ENCODE measurements around the gene DACT2. TPM values are rescaled to one million over a fixed set of nuclear protein-coding genes. Genes with fewer than 3 reads are reported as not detected.
"Not testable (repeated sequence)": the region's sequence is repeated elsewhere in the genome, so short reads cannot be mapped to it uniquely, and the experiment has no call there.

The DACT2 gene
- total RNA-seq, 1 experiment from 2014 or later, result not detected

- Histone ChIP-seq H3K9me3 (replicated peaks) (peaks cover 15% of the 10 kb centered on the region), H3K4me3 (no peak overlapping the region), H3K27me3 (replicated peaks) (no peaks in the 10 kb centered on the region), H3K36me3 (no peaks in the 10 kb centered on the region), H3K27ac (no peak overlapping the region), H3K4me1 (replicated peaks) (no peaks in the 10 kb centered on the region)
- DNase-seq (ENCODE audit: low read depth in 1 of 2, low spot score in 2 of 2), result no peak
These were observed 40.2 kb upstream of the DACT2 start for GRCh38 chr6:168359794-168360193.

GRCh38 chr6:168358842-168359420, 39.4 kb upstream of the DACT2 start:
- Histone ChIP-seq H3K4me1 (replicated peaks) (no peaks in the 10 kb centered on the region), H3K27ac (no peak overlapping the region), H3K9me3 (replicated peaks) (peaks cover 15% of the 10 kb centered on the region), H3K36me3 (no peaks in the 10 kb centered on the region), H3K4me3 (no peak overlapping the region), H3K27me3 (replicated peaks) (no peaks in the 10 kb centered on the region)
- no peak for DNase-seq (ENCODE audit: low read depth in 1 of 2, low spot score in 2 of 2)

DNA sequence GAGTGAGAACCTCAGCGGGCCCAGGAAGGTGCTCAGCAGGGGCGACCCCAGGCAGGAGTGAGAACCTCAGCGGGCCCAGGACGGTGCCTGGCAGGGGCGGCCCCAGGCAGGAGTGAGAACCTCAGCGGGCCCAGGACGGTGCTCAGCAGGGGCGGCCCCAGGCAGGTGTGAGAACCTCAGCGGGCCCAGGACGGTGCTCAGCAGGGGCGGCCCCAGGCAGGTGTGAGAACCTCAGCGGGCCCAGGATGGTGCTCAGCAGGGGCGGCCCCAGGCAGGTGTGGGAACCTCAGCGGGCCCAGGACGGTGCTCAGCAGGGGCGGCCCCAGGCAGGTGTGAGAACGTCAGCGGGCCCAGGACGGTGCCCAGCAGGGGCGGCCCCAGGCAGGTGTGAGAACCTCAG, 37.3 kb upstream of the DACT2 start:
- not testable (repeated sequence) for H3K27me3 ChIP-seq (replicated peaks); H3K4me3 ChIP-seq; H3K4me1 ChIP-seq (replicated peaks); H3K27ac ChIP-seq; DNase-seq (ENCODE audit: low read depth in 1 of 2, low spot score in 2 of 2); H3K36me3 ChIP-seq
- H3K9me3 ChIP-seq (replicated peaks), result peaks cover 15% of the 10 kb centered on the region

DNA sequence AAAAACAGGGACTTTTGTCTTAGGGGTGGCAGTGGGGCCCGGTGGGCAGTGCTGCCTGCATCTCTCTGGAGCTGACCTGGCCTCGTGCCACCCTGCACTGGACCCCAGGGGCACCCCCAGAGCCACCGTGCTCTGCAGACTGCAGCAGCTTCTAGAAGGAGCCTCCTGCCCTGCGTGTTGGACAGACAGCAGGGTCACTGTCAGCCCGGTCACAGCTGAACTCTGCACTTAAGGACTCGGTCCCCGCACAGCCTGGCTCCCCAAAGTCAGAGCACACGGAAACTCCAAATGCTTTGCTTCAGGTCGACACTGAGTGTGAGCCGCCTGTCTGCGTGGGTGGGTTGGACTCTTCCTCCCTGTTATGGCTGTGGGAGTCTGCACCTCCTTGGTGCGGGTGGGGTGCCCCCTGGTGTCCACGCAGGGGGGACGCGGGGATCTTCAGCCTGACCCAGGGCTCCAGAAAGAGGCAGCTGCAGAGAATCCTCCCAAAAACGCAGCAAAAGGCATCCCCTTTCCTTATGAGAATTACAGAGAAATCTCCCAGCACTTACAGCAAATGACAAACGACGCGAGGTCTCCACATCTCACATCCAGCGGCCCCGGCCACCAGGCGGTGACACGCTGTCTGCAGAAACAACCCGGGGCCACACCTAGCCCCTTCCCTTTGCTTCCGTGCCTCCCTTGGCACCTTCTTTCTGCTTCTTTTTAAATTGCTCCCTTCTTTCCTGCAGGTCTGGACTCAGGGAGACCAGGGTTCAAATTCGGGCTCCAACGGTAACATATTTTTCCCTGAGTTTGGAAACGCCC, 36.3 kb upstream of the DACT2 start:
- no peaks in the 10 kb centered on the region for H3K36me3 ChIP-seq
- peaks cover 11% of the 10 kb centered on the region for H3K9me3 ChIP-seq (replicated peaks)
- H3K27ac ChIP-seq, result no peak overlapping the region
- DNase-seq (ENCODE audit: low read depth in 1 of 2, low spot score in 2 of 2), result no peak
- H3K4me3 ChIP-seq, result no peak overlapping the region
- H3K4me1 ChIP-seq (replicated peaks), result no peaks in the 10 kb centered on the region
- no peaks in the 10 kb centered on the region for H3K27me3 ChIP-seq (replicated peaks)

DNA sequence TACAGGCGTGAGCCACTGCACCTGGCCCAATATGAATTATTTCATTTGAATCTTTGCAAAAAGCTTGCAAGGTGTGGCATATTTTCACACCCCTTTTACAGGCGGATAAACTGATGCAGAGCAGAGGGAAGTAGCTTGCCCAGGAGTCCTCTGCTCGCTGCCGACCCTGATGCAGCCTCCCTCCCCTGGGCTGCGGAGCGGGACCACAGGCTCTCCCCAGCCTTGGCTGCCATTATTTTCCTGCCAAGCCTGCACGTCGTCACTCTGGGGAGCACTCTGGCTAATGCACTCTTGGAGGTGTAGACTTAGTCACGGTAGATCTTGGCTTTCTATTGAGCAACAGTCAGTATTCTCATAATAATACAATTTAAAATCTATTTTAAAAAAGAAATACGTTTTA, 34.8 kb upstream of the DACT2 start:
- DNase-seq (ENCODE audit: low read depth in 1 of 2, low spot score in 2 of 2), result no peak
- Histone ChIP-seq H3K27me3 (replicated peaks) (no peaks in the 10 kb centered on the region), H3K9me3 (replicated peaks) (peaks cover 10% of the 10 kb centered on the region), H3K4me1 (replicated peaks) (no peaks in the 10 kb centered on the region), H3K36me3 (no peaks in the 10 kb centered on the region), H3K27ac (no peak overlapping the region), H3K4me3 (no peak overlapping the region)

DNA sequence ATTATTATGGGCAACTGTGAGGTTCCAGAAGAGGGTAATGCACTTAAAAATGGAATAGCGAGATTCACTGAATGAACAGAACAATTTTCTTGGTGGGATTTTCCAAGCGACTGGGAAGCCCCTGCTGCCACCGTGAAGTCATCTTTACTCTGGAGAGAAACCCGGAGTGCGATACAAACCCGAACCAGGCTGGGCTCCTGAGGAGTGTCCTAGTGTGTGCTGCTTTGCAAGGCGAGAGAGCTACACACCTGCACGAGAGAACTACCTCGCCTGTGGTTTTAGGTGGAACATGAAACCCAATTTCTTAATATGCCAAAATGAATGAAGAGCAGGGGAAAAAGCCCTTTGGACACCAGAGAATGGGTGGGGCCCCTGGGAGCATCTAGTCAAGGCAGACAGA, 33.5 kb upstream of the DACT2 start:
- Histone ChIP-seq H3K36me3 (no peaks in the 10 kb centered on the region), H3K4me1 (replicated peaks) (no peaks in the 10 kb centered on the region), H3K4me3 (no peak overlapping the region), H3K27ac (no peak overlapping the region), H3K9me3 (replicated peaks) (peaks cover 10% of the 10 kb centered on the region), H3K27me3 (replicated peaks) (no peaks in the 10 kb centered on the region)
- no peak for DNase-seq (ENCODE audit: low read depth in 1 of 2, low spot score in 2 of 2)

DNA sequence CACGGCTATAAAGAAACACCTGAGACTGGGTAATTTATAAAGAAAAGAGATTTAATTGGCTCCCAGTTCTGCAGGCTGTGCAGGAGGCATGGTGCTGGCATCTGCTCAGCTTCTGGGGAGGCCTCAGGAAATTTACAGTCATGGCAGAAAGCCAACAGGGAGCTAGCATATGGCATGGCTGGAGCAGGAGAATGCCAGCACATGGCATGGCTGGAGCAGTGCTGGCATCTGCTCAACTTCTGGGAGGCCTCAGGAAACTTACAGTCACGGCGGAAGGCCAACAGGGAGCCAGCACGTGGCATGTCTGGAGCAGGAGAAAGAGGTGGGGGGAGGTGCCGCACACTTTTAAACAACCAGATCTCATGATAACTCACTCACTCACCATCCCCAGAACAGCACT, 32.5 kb upstream of the DACT2 start:
- Histone ChIP-seq H3K4me3 (no peak overlapping the region), H3K27ac (no peak overlapping the region), H3K4me1 (replicated peaks) (no peaks in the 10 kb centered on the region), H3K27me3 (replicated peaks) (no peaks in the 10 kb centered on the region), H3K36me3 (no peaks in the 10 kb centered on the region), H3K9me3 (replicated peaks) (peaks cover 10% of the 10 kb centered on the region)
- no peak for DNase-seq (ENCODE audit: low read depth in 1 of 2, low spot score in 2 of 2)

GRCh38 chr6:168349718-168350210, 30.2 kb upstream of the DACT2 start:
- H3K36me3 ChIP-seq, result no peaks in the 10 kb centered on the region
- no peaks in the 10 kb centered on the region for H3K4me1 ChIP-seq (replicated peaks)
- no peak overlapping the region for H3K27ac ChIP-seq
- peaks cover 3% of the 10 kb centered on the region for H3K9me3 ChIP-seq (replicated peaks)
- no peak overlapping the region for H3K4me3 ChIP-seq
- H3K27me3 ChIP-seq (replicated peaks), result no peaks in the 10 kb centered on the region
- DNase-seq (ENCODE audit: low read depth in 1 of 2, low spot score in 2 of 2), result no peak

DNA sequence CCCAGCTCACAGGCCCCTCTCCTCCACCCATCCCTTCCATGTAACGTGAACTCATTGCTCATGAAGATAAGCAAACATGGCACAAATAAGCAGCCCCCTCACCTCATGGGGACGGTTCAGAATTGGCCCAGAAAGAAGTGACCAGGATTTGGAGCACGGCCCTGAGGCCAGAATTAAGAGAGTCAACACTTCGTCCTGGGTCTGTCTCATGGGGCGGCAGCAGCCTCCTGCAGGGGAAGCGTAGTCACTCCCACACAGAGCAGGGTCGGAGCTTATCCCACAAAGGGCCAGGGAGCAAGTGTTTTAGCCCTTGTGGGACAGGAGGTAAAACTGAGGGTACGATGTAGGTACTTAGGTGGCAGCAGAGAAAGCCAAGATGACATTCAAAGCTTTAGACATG, 28.6 kb upstream of the DACT2 start:
- Histone ChIP-seq H3K27me3 (replicated peaks) (no peaks in the 10 kb centered on the region), H3K36me3 (no peaks in the 10 kb centered on the region), H3K4me3 (no peak overlapping the region), H3K27ac (no peak overlapping the region), H3K9me3 (replicated peaks) (peaks cover 3% of the 10 kb centered on the region), H3K4me1 (replicated peaks) (no peaks in the 10 kb centered on the region)
- DNase-seq (ENCODE audit: low read depth in 1 of 2, low spot score in 2 of 2), result no peak

DNA sequence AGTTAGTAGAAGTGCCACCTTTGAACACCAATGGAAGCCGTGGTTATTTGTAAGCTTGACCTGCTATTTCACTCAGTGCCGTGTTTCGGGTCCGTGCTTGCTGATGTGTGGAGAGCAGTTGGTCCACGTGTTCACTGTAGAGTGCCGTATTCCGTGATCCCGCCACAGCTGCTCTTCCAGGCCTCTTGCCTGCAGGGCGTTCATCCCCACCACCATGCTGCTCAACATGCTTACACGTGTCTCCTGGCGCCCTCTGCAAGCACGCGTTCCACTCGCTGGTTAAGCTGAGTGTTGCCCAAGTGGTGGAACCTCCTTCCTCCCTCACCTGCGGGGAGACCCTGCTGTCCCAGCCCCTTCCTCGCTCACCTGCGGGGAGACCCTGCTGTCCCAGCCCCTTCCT, 28.0 kb upstream of the DACT2 start:
- Histone ChIP-seq H3K9me3 (replicated peaks) (peaks cover 3% of the 10 kb centered on the region), H3K27ac (no peak overlapping the region), H3K4me1 (replicated peaks) (no peaks in the 10 kb centered on the region), H3K27me3 (replicated peaks) (no peaks in the 10 kb centered on the region), H3K4me3 (no peak overlapping the region), H3K36me3 (no peaks in the 10 kb centered on the region)
- DNase-seq (ENCODE audit: low read depth in 1 of 2, low spot score in 2 of 2), result no peak

- DNase-seq (ENCODE audit: low read depth in 1 of 2, low spot score in 2 of 2), result no peak
- Histone ChIP-seq H3K4me1 (replicated peaks) (no peaks in the 10 kb centered on the region), H3K27me3 (replicated peaks) (no peaks in the 10 kb centered on the region), H3K4me3 (no peak overlapping the region), H3K9me3 (replicated peaks) (peaks cover 3% of the 10 kb centered on the region), H3K36me3 (no peaks in the 10 kb centered on the region), H3K27ac (no peak overlapping the region)
These were observed 27.5 kb upstream of the DACT2 start for GRCh38 chr6:168347053-168347452.

DNA sequence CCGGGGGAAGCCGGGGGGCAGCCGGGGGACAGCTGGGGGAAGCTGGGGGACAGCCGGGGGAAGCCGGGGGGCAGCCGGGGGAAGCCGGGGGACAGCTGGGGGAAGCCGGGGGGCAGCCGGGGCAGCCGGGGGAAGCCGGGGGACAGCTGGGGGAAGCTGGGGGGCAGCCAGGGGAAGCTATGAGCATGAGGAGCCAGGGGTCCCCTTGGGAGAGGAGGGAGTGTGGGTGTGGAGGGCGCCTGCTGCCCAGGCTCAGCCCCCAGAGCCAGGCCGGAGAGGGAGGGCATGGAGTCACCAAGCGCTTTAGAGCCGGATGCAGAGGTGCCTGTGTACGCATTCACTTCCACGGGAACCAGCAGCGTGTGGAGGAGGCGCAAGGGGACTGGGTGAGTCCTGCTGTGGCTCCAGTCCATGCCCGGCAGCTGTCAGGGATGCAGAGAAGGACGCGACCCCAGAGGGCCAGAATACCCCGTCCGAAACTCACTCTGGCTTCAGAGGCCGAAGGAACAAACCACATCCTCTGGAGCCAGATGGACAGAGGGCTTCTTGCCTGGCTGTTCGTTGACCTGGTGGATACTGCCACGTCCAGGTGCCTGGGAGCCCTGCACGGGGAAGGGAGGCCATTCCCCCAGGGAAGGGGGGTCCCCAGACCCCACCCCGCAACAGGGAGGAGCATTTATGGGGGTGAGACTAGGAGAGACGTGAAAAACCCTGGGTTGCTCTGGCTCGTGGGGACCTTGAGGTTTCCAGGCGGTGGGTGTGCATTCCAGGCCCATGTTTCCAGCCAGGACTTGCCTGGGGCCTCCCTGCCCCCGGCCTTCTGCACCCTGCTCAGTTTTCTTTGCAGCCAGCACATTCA, 26.5 kb upstream of the DACT2 start:
- DNase-seq (ENCODE audit: low read depth in 1 of 2, low spot score in 2 of 2), result no peak
- no peak overlapping the region for H3K27ac ChIP-seq
- H3K4me1 ChIP-seq (replicated peaks), result no peaks in the 10 kb centered on the region
- no peak overlapping the region for H3K4me3 ChIP-seq
- H3K36me3 ChIP-seq, result no peaks in the 10 kb centered on the region
- H3K9me3 ChIP-seq (replicated peaks), result peaks cover 3% of the 10 kb centered on the region
- no peaks in the 10 kb centered on the region for H3K27me3 ChIP-seq (replicated peaks)

DNA sequence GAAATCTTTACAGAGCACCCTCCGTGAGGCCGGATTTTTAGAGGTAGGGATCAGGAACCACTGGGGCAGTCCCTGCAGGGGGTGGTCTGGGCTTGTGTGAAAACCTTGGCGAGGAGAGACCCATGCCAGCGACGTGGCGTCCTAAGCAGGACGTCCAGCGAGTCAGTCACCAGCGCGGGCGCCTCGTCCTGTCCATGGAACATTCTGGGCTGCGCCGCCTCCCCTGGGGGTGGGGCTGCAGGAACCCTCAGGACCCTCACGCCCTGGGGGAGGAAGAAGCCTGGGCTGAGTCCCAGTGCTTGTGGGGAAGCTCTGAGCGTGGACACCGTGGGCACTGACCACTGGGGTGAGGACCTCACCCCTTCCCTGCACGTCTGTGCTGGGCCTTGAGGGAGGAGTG, 25.7 kb upstream of the DACT2 start:
- Histone ChIP-seq H3K9me3 (replicated peaks) (no peaks in the 10 kb centered on the region; the same call in none of the 2 replicates), H3K27ac (no peak overlapping the region), H3K4me1 (replicated peaks) (no peaks in the 10 kb centered on the region), H3K27me3 (replicated peaks) (no peaks in the 10 kb centered on the region), H3K4me3 (no peak overlapping the region), H3K36me3 (no peaks in the 10 kb centered on the region)
- DNase-seq (ENCODE audit: low read depth in 1 of 2, low spot score in 2 of 2), result no peak

DNA sequence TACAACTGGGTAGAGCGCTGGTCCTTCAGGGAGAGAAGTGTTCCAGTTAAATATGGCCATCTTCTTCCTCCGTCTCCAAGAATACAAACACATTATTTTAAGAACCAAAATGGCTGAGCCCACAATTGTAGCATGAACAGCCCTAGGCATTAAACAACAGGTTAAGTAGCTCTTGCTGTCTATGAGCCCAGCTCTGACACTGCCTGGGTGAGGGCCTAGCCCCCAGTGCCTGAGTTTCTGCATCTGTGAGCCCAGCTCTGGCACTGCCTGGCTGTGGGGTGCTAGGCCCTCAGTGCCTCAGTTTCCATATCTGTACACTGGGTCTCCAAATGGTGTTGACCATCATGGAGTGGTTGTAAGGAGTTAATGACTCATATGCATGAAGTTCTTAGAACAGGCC, 24.8 kb upstream of the DACT2 start:
- Histone ChIP-seq H3K4me1 (replicated peaks) (no peaks in the 10 kb centered on the region), H3K27me3 (replicated peaks) (no peaks in the 10 kb centered on the region), H3K27ac (no peak overlapping the region), H3K4me3 (no peak overlapping the region), H3K9me3 (replicated peaks) (no peaks in the 10 kb centered on the region; the same call in none of the 2 replicates), H3K36me3 (no peaks in the 10 kb centered on the region)
- DNase-seq (ENCODE audit: low read depth in 1 of 2, low spot score in 2 of 2), result no peak
